Fibroblast of upper back skin (primary cell): ENCODE data around the gene GJC1.
"Not testable (repeated sequence)": the region's sequence is repeated elsewhere in the genome, so short reads cannot be mapped to it uniquely, and the experiment has no call there.

ENCODE experiments used
- DNase-seq: peaks from one replicate; pipeline ENCODE4 v3.0.0-alpha.2; 2013

Gene GJC1

GRCh38 chr17:44757918-44758413 lies 72.1 kb downstream of the GJC1 start:
- no peak for DNase-seq

- no peak for DNase-seq
Measured at GRCh38 chr17:44757045-44757917, 72.8 kb downstream of the GJC1 start.

- not testable (repeated sequence) for DNase-seq
Measured at GRCh38 chr17:44755180-44755579, 74.9 kb downstream of the GJC1 start.

- DNase-seq, result no peak
Measured at GRCh38 chr17:44754276-44754675, 75.8 kb downstream of the GJC1 start.

- DNase-seq, result no peak
Measured at GRCh38 chr17:44752953-44753861, 76.9 kb downstream of the GJC1 start.

GRCh38 chr17:44751806-44752205 lies 78.3 kb downstream of the GJC1 start:
- no peak for DNase-seq

GRCh38 chr17:44751331-44751730 lies 78.8 kb downstream of the GJC1 start:
- no peak for DNase-seq

GRCh38 chr17:44749980-44750318 lies 80.1 kb downstream of the GJC1 start:
- no peak for DNase-seq

GRCh38 chr17:44749076-44749979 lies 80.8 kb downstream of the GJC1 start:
- DNase-seq, result no peak
